HG03064 (cell line): ENCODE data around the gene HOXC13.

Source experiments
- ATAC-seq: cut with Tn5 transposase; IDR thresholded peaks from one replicate; pipeline ENCODE4 v1.9.1; 2021; ENCODE audit warnings: low read depth; ENCODE audit not compliant: unreplicated experiment

The HOXC13 gene

GRCh38 chr12:53993162-53994008 lies 54.8 kb downstream of the HOXC13 start:
- ATAC-seq = no peak

GRCh38 chr12:53994009-53994263 lies 55.3 kb downstream of the HOXC13 start:
- no peak for ATAC-seq

- ATAC-seq = no peak
Observed at GRCh38 chr12:53994264-53995001, 55.8 kb downstream of the HOXC13 start.

GRCh38 chr12:53995002-53995377 lies 56.4 kb downstream of the HOXC13 start:
- no peak for ATAC-seq

- no peak for ATAC-seq
Observed at GRCh38 chr12:53995378-53996239, 57.0 kb downstream of the HOXC13 start.
